Globus pallidus (tissue), 1 donor: ENCODE results near the gene XKR3.
"Not testable (repeated sequence)": the region's sequence is repeated elsewhere in the genome, so short reads cannot be mapped to it uniquely, and the experiment has no call there.

ENCODE experiments used
- DNase-seq: peaks from one replicate; pipeline ENCODE4 v3.0.0-alpha.2; 2015; ENCODE audit warnings: low spot score

Gene XKR3

DNA sequence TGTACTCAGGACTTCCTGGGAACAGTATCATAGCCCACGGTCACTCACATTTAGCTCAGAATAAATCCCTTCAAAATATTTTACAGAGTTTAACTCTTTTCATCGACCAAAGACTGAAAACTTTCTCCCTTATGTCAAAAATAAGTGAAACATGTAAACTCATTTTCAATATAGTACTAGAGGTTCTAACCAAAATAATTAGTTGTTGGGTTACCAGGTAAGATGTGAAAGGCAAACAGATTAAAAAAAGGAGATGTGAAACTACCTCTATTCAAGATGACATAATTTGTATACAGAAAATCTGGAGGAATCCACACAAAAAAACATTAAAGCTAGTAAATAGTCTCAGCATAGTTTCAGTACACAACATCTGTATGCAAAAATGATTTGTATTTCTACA is 20.3 kb downstream of the XKR3 start:
- DNase-seq = no peak

DNA sequence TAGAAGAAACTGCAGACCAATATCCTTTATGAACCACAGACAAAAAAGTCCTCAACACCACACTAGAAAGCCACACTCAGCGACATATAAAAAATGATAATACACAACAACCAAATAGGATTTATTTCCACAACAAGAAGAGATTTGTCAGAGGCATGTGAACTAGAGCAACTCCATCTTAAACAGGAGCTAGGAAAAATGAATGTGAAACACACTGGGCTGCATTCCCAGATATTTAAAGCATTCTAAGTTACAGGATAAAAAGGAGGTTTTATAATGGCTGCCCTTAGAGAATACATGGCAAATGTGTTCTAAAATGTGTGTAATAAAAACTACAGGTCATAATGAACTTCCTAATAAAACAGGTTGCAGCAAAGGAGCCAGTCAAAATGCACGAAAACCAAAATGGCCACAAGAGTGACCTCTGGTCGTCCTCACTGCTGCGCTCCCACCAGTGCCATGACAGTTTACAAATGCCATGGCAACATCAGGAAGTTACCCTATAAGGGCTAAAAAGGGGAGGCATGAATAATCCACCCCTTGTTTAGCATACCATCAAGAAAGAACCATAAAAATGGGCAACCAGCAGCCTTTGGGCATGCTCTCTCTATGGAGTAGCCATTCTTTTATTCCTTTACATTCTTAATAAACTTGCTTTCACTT is 21.8 kb downstream of the XKR3 start:
- no peak for DNase-seq

DNA sequence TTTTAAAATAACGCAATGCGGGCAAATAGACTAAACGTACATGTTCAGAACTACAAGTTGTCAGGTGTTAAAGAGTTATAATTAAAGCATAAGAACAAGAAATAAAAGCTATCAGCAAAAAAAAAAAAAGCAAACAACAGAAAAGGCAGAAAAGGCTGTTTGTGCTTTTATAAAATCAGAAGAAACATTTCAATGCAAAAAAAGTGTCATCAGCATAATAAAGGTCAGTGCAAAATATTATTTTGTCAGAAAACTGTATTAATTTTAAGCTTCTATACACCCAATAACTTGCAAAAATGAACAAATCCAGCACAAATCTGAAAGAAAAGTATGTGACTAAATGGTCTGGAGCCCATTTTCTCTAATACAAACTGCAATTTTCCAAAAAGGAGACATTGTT is 23.6 kb downstream of the XKR3 start:
- DNase-seq = no peak

DNA sequence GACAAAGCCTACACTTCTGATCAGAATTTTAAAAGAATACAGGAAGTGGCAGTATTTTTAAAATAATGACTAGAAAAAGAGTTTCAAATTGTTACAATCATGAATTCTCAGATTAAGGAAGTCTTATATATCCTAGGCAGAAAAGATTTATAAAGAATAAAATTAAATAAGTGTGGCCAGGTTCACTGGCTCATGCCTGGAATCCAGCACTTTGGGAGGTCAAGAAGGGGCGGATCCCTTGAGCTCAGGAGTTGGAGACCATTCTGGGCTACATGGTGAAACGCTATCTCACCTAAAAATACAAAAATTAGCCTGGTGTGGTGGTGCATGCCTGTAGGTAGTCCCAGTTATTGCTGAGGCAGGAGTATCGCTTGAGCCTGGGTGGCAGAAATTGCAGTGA is 24.1 kb downstream of the XKR3 start:
- no peak for DNase-seq

DNA sequence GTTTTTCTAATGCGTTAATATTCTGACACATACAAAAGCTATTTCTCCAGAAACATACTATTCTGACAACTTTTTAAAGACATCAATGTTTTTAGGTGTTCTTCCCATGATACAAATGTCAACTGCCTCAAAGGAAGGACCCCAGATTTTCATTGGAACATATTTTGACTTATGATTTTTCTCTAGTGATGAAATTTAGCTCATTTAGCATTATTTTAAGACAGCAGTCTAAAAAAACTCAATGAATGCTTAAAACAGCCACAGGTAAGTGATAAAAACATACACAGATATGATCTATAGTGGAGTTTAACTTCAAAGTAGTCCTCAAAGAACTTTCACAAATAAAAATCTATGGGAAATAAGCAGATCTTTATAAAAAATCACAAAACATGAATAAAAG is 24.9 kb downstream of the XKR3 start:
- DNase-seq = no peak

DNA sequence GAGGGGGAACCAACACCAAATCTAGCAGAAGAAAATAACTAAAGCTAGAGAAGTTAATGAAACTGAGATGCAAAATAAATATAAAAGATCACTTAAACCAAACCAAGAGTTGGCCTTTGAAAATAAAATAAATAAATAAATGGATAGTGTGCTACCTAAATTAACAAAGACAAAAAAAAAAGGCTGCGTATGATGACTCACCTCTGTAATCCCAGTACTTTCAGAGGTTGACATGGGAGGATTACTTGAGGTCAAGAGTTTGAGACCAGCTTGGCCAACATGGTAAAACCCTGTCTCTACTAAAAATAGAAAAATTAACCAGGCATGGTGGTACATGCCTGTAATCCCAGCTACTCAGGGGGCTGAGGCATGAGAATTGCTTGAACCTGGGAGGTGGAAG is 29.7 kb downstream of the XKR3 start:
- DNase-seq = not testable (repeated sequence)

DNA sequence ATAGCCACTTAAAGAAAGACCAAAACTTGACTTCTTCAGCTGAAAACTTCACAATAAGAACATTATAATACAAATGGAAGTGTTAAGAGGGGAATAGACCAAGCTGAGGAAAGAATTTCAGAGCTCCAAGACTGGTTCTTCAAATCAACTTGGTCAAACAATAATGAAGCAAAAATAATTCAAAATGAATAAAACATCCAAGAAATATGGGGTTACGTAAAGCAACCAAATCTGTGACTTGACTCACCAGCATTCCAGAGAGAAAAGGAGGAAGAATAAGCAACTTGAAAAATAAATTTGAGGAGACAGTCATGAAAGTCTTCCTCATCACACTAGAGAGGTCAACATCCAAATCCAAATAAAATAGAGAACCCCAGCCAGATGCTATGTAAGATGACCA is 31.4 kb downstream of the XKR3 start:
- DNase-seq = no peak

DNA sequence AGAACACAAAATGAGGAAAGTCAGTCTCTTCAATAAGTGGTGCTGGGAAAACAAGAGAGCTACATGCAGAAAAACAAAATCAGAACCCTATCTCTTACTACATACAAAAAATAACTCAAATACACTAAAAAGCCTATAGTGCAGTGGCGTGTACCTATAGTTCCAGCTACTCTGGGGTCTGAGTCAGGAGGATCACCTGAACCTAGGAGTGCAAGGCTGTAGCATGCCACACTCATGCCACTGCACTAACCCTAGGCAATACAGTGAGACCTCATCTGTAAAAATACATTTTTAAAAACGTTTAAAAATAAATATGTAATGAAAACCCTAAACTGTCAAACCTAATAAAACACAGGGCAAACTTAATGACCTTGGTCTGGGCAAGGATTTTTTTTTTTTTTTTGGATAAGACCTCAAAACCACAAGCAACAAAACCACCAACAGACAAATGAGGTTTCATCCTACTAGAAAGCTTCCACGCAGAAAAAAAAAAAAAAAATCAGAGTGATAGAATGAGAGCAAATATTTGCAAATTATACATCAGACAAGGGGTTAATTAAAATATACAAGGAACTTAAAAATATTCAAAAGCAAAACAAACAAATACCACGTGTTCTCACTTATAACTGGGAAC is 35.2 kb downstream of the XKR3 start:
- DNase-seq = no peak

DNA sequence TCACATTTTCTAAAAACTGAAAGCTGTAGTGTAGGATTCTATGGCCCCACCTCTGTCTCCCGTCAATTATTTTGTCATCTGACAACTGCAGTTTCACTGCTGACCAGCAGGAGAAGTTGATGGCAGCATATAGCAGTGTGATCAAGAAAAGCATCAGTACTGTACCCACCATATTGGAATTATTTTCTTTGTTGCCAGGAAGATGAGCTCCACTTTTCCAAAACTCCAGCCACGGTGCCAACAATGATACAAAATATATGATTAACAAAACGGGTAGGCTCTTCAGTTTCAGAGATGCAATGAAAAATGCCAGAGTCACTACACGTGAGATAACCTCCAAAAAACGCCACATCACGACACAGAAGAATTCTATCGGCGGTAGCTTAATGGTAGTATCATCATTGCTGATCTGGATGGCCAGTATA is 41.3 kb downstream of the XKR3 start:
- no peak for DNase-seq

DNA sequence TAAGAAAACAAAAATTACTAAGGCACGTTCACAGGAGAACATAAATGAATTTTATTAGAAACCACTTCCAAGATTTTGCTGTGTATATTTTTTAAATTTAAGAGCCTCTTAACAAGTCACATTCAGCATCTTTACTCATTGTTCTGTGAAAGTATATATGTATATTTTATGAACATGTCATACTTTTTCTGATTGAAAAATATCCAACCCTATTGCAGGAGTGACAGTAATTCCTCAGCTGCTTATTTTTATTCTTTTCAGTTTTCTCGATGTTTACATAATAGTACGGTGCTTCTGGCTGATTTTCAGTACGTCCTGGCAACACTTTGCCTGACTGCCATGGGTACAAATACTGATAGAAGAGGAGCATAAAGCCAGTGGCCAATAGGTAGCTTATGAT is 41.8 kb downstream of the XKR3 start:
- DNase-seq = no peak

DNA sequence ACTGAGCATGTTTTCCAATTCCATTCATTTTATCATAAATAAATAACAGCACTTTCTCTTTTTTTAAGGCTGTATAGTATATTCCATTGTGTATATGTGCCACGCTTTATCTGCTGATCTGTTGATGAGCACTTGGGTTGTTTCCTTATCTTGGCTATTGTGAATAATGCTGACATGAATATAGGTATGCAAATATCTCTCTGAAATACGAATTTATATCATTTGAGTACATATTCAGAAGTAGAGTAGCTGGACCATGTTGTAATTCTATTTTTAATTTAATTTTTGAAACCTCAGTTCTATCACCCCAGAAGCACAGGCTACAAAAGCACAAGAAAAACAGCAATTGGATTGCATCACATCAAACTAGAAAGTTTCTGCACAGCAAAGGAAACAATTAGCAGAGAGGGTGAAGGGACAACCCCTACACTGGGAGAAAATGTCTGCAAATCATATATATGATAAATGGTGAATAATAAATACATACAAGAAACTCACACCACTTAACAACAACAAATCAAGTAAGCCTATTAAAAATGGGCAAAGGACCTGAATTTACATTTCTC is 43.4 kb downstream of the XKR3 start:
- DNase-seq = no peak

DNA sequence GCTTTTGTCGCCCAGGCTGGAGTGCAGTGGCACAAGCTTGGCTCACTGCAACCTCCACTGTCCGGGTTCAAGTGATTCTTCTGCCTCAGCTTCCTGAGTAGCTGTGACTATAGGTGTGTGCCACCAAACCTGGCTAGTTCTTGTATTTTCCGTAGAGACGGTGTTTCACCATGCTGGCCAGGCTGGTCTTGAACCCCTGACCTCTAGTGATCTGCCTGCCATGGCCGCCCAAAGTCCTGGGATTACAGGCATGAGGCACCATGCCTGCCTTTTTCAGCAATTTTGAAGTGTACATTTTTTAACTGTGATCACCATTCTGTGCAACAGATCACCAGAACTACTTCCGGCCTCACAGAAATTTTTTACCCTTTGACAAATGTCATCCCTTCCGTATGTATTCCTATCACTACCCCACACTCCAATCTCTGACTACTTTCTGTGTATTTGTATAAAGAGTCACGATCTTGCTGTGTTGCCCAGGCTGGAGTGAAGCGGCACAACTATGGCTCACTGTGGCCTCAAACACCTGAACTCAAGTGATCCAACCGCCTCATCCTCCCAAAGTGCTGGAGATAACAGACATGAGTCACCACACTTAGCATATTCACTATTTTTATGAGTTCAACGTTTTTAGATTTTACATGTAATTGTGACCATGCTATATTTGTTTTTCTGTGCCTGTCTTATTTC is 44.0 kb downstream of the XKR3 start:
- no peak for DNase-seq

DNA sequence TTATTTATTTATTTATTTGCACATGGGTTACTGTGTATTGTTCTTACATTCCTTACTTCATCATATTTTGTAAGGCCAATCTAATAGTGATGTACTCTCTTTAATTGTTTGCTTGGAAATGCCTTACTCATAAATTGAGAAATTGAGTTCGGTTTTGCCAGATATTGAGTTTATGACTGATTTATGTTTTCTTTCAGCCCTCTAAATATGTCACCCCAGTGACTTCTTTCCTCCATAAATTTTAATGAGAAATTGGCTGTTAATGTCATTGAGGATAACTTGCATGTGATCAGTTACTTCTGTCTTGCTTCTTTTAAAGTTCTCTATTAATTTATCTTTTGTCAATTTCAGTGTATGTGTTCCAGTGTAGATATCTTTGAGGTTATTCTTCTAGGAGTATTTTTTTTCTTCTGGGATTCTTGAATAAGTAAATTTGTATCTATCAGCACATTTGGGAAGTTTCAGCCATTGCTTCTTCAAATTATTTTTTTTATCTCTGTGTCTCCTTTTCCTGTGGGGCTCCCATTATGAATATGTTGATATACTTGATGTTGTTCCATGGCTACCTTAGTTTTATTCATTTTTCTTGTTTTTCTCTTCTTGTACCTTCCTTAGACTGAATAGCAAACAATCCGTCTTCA is 47.8 kb downstream of the XKR3 start:
- DNase-seq = no peak

DNA sequence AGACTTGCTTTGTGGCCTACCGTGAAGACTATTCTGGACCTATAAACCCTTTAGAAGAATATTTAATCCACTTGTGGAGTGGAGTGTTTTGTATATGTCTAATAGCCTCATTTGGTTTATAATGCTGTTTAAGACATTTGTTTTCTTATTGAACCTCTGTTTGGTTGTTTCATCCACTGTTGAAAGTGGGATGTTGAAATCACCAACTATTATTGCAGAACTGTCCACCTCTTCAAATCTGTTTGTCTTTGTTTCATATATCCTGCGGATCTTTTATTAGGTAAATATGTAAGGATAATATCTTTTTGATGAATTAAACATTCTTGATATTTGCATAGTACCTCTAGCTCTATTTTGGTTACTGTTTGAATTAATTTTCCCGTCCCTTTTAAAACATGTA is 49.1 kb downstream of the XKR3 start:
- no peak for DNase-seq

DNA sequence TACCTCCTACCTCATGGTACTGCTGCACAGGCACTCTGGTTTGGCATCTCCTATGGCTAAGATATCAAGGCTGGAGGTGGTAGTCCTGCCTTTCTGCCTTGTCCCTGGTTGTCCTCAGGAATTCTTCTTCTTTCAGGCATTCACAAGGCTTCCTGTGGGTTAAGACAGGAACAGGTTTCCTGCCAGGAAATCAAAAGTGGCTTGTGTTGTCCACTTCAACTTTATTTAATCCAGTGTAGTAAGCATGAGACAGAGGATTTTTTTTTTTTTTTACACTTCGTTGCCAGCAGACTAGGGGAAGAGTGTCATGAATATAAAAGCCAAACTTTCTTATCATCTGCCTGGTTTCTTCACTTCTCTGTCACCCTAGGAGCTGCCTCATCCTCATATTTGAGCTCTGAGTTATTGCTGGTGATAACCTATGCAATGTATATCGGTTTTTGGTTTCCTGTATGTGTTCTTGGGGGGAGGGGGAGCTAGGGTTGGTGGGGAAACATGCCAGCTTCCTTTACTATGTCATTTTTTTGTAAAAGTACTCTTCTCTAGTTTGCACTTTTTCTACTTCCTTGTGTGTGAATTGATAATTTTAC is 50.2 kb downstream of the XKR3 start:
- no peak for DNase-seq

DNA sequence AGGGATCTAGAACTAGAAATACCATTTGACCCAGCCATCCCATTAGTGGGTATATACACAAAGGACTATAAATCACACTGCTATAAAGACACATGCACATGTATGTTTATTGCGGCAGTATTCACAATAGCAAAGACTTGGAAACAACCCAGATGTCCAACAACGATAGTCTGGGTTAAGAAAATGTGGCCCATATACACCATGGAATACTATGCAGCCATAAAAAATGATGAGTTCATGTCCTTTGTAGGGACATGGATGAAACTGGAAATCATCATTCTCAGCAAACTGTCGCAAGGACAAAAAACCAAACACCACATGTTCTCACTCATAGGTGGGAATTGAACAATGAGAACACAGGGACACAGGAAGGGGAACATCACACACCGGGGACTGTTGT is 53.6 kb downstream of the XKR3 start:
- not testable (repeated sequence) for DNase-seq

DNA sequence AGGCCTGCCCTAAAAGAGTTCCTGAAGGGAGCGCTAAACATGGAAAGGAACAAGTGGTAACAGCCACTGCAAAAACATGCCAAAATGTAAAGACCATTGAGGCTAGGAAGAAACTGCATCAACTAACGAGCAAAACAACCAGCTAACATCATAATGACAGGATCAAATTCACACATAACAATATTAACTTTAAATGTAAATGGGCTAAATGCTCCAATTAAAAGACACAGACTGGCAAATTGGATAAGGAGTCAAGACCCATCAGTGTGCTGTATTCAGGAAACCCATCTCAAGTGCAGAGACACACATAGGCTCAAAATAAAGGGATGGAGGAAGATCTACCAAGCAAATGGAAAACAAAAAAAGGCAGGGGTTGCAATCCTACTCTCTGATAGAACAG is 57.3 kb downstream of the XKR3 start:
- not testable (repeated sequence) for DNase-seq

DNA sequence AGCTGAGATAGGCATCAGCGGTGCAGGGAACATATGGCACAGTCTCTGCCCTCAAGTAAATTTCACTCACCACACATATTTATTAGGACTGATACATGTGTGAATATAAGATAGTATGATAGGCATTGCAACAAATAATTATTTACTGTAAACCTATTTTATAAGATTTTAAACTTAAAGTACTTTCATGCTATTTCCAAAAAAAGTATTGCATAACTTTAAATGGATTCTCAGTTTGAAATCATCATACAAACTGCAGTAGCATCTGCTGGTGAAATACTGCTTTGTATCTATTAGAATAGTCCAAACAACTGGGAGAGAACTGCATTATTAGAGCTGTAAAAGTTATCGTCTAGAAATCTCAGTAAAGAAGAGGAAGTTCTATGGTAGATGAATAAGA is 63.0 kb downstream of the XKR3 start:
- DNase-seq = not testable (repeated sequence)

DNA sequence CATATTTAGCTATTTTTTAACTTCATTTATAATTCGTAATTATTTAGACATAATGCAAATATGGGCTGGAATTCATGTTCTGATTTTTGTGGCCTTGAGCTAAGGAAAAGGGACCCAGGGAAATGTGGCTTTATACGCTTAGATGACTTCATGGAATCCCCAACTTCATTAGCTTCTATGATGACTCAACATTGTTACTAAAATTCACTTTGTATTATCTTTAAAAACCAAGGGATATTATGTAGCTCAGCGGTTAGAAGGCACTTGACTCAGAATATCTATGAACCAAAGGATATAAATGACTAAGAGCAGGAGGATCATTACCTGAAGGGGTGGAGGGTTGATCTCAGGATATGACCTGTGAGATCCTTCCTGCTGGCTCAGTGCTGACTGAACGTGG is 64.8 kb downstream of the XKR3 start:
- DNase-seq = not testable (repeated sequence)

DNA sequence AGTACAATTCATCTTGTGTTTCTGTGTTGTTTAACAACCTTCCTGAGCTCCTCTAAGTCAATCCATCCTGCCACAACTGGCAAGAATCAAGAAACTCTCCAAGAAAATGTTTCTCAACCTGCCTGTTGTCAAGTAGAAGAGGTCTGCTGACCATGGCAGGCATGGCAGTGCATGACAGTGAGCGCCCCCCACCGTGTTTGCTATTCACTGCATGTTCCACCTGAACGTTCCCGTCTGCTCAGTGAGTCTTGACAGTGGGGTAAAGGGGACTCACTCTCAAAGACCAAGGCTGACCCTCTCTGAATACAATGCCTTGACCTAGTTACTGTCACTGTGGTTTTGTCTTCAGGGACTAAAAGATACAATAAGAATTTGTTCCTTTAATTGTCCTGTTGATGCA is 75.9 kb downstream of the XKR3 start:
- DNase-seq = not testable (repeated sequence)

DNA sequence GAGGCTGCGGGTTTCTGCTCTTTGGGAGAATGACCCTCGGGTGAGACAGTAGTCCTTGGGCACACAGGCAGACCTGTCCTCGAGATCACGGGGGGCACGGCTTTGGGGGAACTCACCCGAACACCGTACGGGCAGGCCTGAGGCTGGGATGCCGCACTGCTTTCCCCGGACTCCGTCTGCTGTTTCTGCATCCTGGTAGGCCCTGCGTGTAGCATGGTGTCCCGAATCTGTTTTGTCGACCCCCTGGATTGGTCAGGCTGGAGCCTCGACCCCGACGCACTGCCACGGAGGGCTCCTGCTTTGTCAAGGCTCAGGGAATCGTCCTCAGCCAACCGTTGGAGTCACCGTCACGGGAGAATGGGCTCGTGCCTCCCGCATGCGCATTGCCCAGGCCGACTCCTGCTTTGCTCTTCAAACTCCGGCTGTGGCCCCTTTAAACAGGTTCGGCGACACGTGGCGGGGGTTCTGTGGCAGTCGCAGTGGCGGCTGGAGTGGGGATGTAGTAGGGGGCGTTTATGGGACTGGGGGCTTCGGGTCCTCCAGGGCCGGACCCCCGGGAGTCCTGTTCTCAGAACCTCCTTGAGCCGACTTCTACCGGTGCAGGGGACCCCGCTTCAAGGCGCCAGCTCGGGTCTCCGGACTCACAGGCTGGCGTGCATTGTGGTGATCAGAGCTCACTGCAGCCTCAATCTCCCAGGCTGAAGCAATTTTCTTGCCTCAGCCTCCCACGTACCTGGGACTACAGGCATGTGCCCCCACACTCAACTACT is 76.9 kb downstream of the XKR3 start:
- DNase-seq = not testable (repeated sequence)
